ENCODE measurements around the gene ZNF205. TPM values are rescaled to one million over a fixed set of nuclear protein-coding genes. Genes with fewer than 3 reads are reported as not detected.

ZNF205 gene
- total and polyA plus RNA-seq, 2 of the 13 experiments (the other 11 are each of a cell fraction or from before 2014, with no cell fraction given) = 5.8 to 10.2 TPM

DNA sequence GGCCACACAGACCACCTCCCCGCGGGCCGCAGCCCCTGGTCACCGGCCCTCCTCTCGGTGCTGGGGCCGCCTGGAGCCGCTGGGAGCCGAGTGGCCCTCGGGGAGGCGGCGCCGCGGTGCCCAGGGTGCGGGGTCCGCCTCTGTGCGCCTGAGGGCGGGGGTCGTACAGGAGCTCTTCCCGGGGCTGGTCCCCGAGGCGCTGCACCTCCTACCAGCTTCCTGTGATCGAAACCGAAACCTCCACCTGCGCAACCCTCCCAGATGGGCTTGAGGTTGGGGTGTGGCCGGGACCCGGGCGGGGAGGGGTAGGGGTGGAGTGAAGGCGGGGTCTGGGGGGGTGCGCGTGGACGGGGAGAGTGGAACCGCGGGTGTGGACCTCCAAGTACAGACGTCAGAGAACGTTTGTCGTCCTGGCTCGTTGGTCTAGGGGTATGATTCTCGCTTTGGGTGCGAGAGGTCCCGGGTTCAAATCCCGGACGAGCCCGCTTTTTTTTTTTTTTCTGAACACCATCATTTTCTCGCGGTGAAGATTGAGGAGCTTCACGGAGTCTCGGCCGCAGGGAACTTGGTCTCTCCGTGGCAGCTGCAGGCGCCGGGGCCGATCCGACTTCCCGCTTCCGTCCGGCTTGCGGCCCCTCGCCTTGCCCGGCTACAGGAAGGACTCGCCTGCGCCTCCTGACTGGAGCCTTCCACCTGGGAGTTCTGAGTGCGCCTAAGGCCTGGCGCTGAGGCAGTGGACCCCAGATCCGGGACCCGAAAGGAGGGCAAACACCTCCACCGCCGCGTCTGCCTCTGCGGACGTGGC, 46.3 kb downstream of the ZNF205 start (continued):
- TF ChIP-seq ZSCAN12 (CRISPR knock-in tag; IDR thresholded peaks at IDR 0.05) = no peak; the same call in 1 of the 2 replicates
- 0 out of 2 replicates have a peak, but pooled peaks have one; percentile 31 for TF ChIP-seq TARDBP (CRISPR knock-in tag; IDR thresholded peaks at IDR 0.05)
- no peak for TF ChIP-seq FOXK2 (IDR thresholded peaks at IDR 0.05)
- TF ChIP-seq ZBTB7A (CRISPR knock-in tag; IDR thresholded peaks at IDR 0.05) = peak; percentile 86
- no peak for TF ChIP-seq JARID2 (CRISPR knock-in tag; IDR thresholded peaks at IDR 0.05; ENCODE audit: insufficient replicate concordance)
- no peak for TF ChIP-seq ZNF274 (CRISPR knock-in tag; IDR thresholded peaks at IDR 0.05)
- 0 out of 2 replicates have a peak, but pooled peaks have one; percentile 6 for TF ChIP-seq KDM1A (CRISPR knock-in tag; IDR thresholded peaks at IDR 0.05)
- TF ChIP-seq ZNF292 (CRISPR knock-in tag; IDR thresholded peaks at IDR 0.05; ENCODE audit: borderline replicate concordance, low read depth) = no peak
- TF ChIP-seq, protein P1, sequence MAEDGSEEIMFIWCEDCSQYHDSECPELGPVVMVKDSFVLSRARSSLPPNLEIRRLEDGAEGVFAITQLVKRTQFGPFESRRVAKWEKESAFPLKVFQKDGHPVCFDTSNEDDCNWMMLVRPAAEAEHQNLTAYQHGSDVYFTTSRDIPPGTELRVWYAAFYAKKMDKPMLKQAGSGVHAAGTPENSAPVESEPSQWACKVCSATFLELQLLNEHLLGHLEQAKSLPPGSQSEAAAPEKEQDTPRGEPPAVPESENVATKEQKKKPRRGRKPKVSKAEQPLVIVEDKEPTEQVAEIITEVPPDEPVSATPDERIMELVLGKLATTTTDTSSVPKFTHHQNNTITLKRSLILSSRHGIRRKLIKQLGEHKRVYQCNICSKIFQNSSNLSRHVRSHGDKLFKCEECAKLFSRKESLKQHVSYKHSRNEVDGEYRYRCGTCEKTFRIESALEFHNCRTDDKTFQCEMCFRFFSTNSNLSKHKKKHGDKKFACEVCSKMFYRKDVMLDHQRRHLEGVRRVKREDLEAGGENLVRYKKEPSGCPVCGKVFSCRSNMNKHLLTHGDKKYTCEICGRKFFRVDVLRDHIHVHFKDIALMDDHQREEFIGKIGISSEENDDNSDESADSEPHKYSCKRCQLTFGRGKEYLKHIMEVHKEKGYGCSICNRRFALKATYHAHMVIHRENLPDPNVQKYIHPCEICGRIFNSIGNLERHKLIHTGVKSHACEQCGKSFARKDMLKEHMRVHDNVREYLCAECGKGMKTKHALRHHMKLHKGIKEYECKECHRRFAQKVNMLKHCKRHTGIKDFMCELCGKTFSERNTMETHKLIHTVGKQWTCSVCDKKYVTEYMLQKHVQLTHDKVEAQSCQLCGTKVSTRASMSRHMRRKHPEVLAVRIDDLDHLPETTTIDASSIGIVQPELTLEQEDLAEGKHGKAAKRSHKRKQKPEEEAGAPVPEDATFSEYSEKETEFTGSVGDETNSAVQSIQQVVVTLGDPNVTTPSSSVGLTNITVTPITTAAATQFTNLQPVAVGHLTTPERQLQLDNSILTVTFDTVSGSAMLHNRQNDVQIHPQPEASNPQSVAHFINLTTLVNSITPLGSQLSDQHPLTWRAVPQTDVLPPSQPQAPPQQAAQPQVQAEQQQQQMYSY (CRISPR knock-in tag; IDR thresholded peaks at IDR 0.05) = no peak
- TF ChIP-seq, protein P2, sequence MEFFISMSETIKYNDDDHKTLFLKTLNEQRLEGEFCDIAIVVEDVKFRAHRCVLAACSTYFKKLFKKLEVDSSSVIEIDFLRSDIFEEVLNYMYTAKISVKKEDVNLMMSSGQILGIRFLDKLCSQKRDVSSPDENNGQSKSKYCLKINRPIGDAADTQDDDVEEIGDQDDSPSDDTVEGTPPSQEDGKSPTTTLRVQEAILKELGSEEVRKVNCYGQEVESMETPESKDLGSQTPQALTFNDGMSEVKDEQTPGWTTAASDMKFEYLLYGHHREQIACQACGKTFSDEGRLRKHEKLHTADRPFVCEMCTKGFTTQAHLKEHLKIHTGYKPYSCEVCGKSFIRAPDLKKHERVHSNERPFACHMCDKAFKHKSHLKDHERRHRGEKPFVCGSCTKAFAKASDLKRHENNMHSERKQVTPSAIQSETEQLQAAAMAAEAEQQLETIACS (CRISPR knock-in tag; IDR thresholded peaks at IDR 0.05) = peak; percentile 40; the same call in 1 of the 2 replicates
- 0 out of 2 replicates have a peak, but pooled peaks have one; percentile 27 for TF ChIP-seq KDM3A (CRISPR knock-in tag; IDR thresholded peaks at IDR 0.05; ENCODE audit: low read depth)
- TF ChIP-seq KLF11 (CRISPR knock-in tag; IDR thresholded peaks at IDR 0.05) = no peak
- TF ChIP-seq RBM39 (IDR thresholded peaks at IDR 0.05; ENCODE audit: low read depth, low read length, poor library complexity, severe bottlenecking) = peak; percentile 62
- TF ChIP-seq ZFY (CRISPR knock-in tag; IDR thresholded peaks at IDR 0.05) = peak; percentile 65
- no peak for TF ChIP-seq ARNT (IDR thresholded peaks at IDR 0.05)
- TF ChIP-seq RFX3 (CRISPR knock-in tag; IDR thresholded peaks at IDR 0.05) = no peak
- 0 out of 2 replicates have a peak, but pooled peaks have one; percentile 27 for TF ChIP-seq ZNF761 (CRISPR knock-in tag; conservative IDR thresholded peaks at IDR 0.05)
- TF ChIP-seq, protein P3, sequence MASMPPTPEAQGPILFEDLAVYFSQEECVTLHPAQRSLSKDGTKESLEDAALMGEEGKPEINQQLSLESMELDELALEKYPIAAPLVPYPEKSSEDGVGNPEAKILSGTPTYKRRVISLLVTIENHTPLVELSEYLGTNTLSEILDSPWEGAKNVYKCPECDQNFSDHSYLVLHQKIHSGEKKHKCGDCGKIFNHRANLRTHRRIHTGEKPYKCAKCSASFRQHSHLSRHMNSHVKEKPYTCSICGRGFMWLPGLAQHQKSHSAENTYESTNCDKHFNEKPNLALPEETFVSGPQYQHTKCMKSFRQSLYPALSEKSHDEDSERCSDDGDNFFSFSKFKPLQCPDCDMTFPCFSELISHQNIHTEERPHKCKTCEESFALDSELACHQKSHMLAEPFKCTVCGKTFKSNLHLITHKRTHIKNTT (CRISPR knock-in tag; IDR thresholded peaks at IDR 0.05) = no peak
- peak; percentile 30; the same call in 1 of the 2 replicates for TF ChIP-seq ZNF431 (CRISPR knock-in tag; IDR thresholded peaks at IDR 0.05; ENCODE audit: borderline replicate concordance, low read depth)
- TF ChIP-seq, protein P4, sequence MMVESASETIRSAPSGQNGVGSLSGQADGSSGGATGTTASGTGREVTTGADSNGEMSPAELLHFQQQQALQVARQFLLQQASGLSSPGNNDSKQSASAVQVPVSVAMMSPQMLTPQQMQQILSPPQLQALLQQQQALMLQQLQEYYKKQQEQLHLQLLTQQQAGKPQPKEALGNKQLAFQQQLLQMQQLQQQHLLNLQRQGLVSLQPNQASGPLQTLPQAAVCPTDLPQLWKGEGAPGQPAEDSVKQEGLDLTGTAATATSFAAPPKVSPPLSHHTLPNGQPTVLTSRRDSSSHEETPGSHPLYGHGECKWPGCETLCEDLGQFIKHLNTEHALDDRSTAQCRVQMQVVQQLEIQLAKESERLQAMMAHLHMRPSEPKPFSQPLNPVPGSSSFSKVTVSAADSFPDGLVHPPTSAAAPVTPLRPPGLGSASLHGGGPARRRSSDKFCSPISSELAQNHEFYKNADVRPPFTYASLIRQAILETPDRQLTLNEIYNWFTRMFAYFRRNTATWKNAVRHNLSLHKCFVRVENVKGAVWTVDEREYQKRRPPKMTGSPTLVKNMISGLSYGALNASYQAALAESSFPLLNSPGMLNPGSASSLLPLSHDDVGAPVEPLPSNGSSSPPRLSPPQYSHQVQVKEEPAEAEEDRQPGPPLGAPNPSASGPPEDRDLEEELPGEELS (CRISPR knock-in tag; IDR thresholded peaks at IDR 0.05) = peak; percentile 23; the same call in 1 of the 2 replicates
- no peak for TF ChIP-seq SP1 (IDR thresholded peaks at IDR 0.05)
- TF ChIP-seq SP1 (CRISPR knock-in tag; IDR thresholded peaks at IDR 0.05) = no peak; the same call in 1 of the 2 replicates
- no peak for TF ChIP-seq ZNF570 (CRISPR knock-in tag; IDR thresholded peaks at IDR 0.05; ENCODE audit: borderline replicate concordance)

Measured in HepG2 (cell line).